HEK293T (cell line): Measurements from ENCODE around the gene NRG3.

Experiments
- ARNT ChIP-seq: fragments of 450-650 bp; IDR thresholded peaks from 2 replicates; pipeline ENCODE4 v1.6.1; 2017; ENCODE audit warnings: mild to moderate bottlenecking
- BHLHE40 ChIP-seq: fragments of 450-650 bp; IDR thresholded peaks from 2 replicates; pipeline ENCODE4 v1.6.1; 2016; ENCODE audit warnings: mild to moderate bottlenecking, moderate library complexity, borderline replicate concordance
- CTBP1 ChIP-seq: fragments of 450-650 bp; IDR thresholded peaks from 2 replicates; pipeline ENCODE4 v1.6.1; 2016; ENCODE audit warnings: borderline replicate concordance
- ELF4 ChIP-seq: fragments of 450-650 bp; IDR thresholded peaks from 2 replicates; pipeline ENCODE4 v1.6.1; 2017; ENCODE audit warnings: antibody characterized with exemption
- FOXA1 ChIP-seq: fragments of 450-650 bp; IDR thresholded peaks from 2 replicates; pipeline ENCODE4 v1.6.1; 2016; ENCODE audit warnings: mild to moderate bottlenecking
- FOXK2 ChIP-seq: fragments of 450-650 bp; IDR thresholded peaks from 2 replicates; pipeline ENCODE4 v1.6.1; 2016; ENCODE audit warnings: mild to moderate bottlenecking
- FOXM1 ChIP-seq: fragments of 450-650 bp; IDR thresholded peaks from 2 replicates; pipeline ENCODE4 v1.6.1; 2017; ENCODE audit warnings: mild to moderate bottlenecking, borderline replicate concordance
- LEF1 ChIP-seq: fragments of 450-650 bp; IDR thresholded peaks from 2 replicates; pipeline ENCODE4 v1.6.1; 2017; ENCODE audit warnings: mild to moderate bottlenecking, borderline replicate concordance
- NFRKB ChIP-seq: fragments of 450-650 bp; IDR thresholded peaks from 2 replicates; pipeline ENCODE4 v1.6.1; 2016; ENCODE audit warnings: mild to moderate bottlenecking, moderate library complexity
- PKNOX1 ChIP-seq: fragments of 450-650 bp; IDR thresholded peaks from 2 replicates; pipeline ENCODE4 v1.6.1; 2016
- SP1 ChIP-seq: fragments of 450-650 bp; IDR thresholded peaks from 2 replicates; pipeline ENCODE4 v1.6.1; 2017
- SUZ12 ChIP-seq: fragments of 450-650 bp; IDR thresholded peaks from 2 replicates; pipeline ENCODE4 v1.6.1; 2016; ENCODE audit warnings: mild to moderate bottlenecking
- TARDBP ChIP-seq: fragments of 450-650 bp; IDR thresholded peaks from 2 replicates; pipeline ENCODE4 v1.6.1; 2016
- ZNF384 ChIP-seq: fragments of 450-650 bp; IDR thresholded peaks from 2 replicates; pipeline ENCODE4 v1.6.1; 2016

GRCh38 chr10:83007510-83007909, 1132.5 kb downstream of the NRG3 start:
- TF ChIP-seq ELF4 (no peak), PKNOX1 (no peak), FOXA1 (no peak), SUZ12 (no peak), FOXM1 (no peak), ZNF384 (no peak), ARNT (no peak), SP1 (no peak), TARDBP (no peak), BHLHE40 (no peak), NFRKB (no peak), CTBP1 (no peak), FOXK2 (no peak), LEF1 (no peak)
